ENCODE measurements around the gene PRR33.

The PRR33 gene

GRCh38 chr11:1917523-1918435, 26.1 kb upstream of the PRR33 start:
- TF ChIP-seq TAF1 (IDR thresholded peaks at IDR 0.05; ENCODE audit: low read depth, low read length) (no peak), PAX5 (IDR thresholded peaks at IDR 0.05; ENCODE audit: insufficient read depth, low read length, severe bottlenecking) (no peak), POLR2AphosphoS5 (IDR thresholded peaks at IDR 0.05; ENCODE audit: low read depth, low read length) (no peak)
- FAIRE-seq (no peak), DNase-seq (ENCODE audit: insufficient read length, low spot score) (peak; percentile 64)

GRCh38 chr11:1916986-1917522, 25.4 kb upstream of the PRR33 start:
- peak; percentile 17; the same call in 1 of the 2 replicates for TF ChIP-seq POLR2AphosphoS5 (IDR thresholded peaks at IDR 0.05; ENCODE audit: low read depth, low read length)
- TF ChIP-seq SPI1 (IDR thresholded peaks at IDR 0.05; ENCODE audit: low read depth, low read length), result no peak
- TF ChIP-seq POLR2A (IDR thresholded peaks at IDR 0.05; ENCODE audit: low read depth, low read length), result peak; percentile 17
- TF ChIP-seq PAX5 (IDR thresholded peaks at IDR 0.05; ENCODE audit: insufficient read depth, low read length, severe bottlenecking), result no peak
- peak; percentile 40 for DNase-seq (ENCODE audit: insufficient read length, low spot score)
- no peak for FAIRE-seq

GRCh38 chr11:1916132-1916985, 24.7 kb upstream of the PRR33 start:
- DNase-seq (ENCODE audit: insufficient read length, low spot score) (peak; percentile 64), FAIRE-seq (no peak)
- TF ChIP-seq PAX5 (IDR thresholded peaks at IDR 0.05; ENCODE audit: insufficient read depth, low read length, severe bottlenecking) (no peak), POLR2AphosphoS5 (IDR thresholded peaks at IDR 0.05; ENCODE audit: low read depth, low read length) (peak; percentile 77), TAF1 (IDR thresholded peaks at IDR 0.05; ENCODE audit: low read depth, low read length) (no peak), POU2F2 (IDR thresholded peaks at IDR 0.05; ENCODE audit: low read depth, low read length) (no peak; the same call in 1 of the 2 replicates), SPI1 (IDR thresholded peaks at IDR 0.05; ENCODE audit: low read depth, low read length) (no peak), POLR2A (IDR thresholded peaks at IDR 0.05; ENCODE audit: low read depth, low read length) (peak; percentile 32; the same call in 1 of the 2 replicates)

GRCh38 chr11:1915795-1916131, 24.1 kb upstream of the PRR33 start:
- no peak for TF ChIP-seq POLR2AphosphoS5 (IDR thresholded peaks at IDR 0.05; ENCODE audit: low read depth, low read length)
- no peak for TF ChIP-seq TAF1 (IDR thresholded peaks at IDR 0.05; ENCODE audit: low read depth, low read length)
- TF ChIP-seq POU2F2 (IDR thresholded peaks at IDR 0.05; ENCODE audit: low read depth, low read length), result no peak
- TF ChIP-seq POLR2A (IDR thresholded peaks at IDR 0.05; ENCODE audit: low read depth, low read length), result peak; percentile 59; the same call in 1 of the 2 replicates
- no peak for TF ChIP-seq SPI1 (IDR thresholded peaks at IDR 0.05; ENCODE audit: low read depth, low read length)
- no peak for TF ChIP-seq PAX5 (IDR thresholded peaks at IDR 0.05; ENCODE audit: insufficient read depth, low read length, severe bottlenecking)
- FAIRE-seq (peak; percentile 64), DNase-seq (ENCODE audit: insufficient read length, low spot score) (no peak)

DNA sequence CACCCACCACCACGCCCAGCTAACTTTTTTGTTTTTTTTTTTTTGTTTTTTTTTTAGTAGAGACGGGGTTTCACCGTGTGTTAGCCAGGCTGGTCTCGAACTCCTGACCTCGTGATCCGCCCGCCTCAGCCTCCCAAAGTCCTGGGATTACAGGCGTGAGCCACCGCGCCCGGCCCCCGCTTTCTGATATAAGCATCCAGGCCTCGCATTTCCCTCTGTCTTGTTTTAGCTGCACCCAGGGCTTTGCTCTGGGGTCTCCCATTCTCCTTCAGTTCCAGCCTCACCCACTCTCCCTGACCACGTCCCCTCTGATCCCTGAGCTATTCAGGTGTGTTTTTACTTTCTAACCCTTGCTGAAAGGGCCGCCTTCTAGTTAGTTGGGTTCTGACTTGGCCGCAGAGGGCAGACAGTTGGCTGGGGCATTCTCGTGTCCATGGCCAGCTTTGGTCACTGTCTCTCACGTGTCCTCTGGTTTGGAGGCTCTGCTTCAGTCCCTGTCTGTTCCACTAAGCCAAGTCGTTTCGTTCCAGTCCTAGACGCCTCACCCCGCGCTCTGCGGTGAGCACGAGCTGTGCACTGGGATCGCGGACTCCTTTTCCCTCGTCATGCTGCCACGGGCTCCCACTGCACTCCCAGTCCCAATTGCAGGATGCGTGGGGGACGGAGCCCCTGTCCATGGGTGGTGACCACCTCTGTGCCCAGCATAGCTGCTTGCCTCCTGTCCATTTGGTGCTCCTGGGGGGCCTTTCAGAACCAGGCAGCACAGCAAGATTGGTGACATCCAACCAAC, 21.8 kb upstream of the PRR33 start:
- DNase-seq (ENCODE audit: insufficient read length, low spot score), result no peak
- TF ChIP-seq POLR2AphosphoS5 (IDR thresholded peaks at IDR 0.05; ENCODE audit: low read depth, low read length) (no peak), PAX5 (IDR thresholded peaks at IDR 0.05; ENCODE audit: insufficient read depth, low read length, severe bottlenecking) (no peak), POU2F2 (IDR thresholded peaks at IDR 0.05; ENCODE audit: low read depth, low read length) (no peak)
- no peak for FAIRE-seq

- TF ChIP-seq TAF1 (IDR thresholded peaks at IDR 0.05; ENCODE audit: low read depth, low read length) (no peak), POU2F2 (IDR thresholded peaks at IDR 0.05; ENCODE audit: low read depth, low read length) (no peak), PAX5 (IDR thresholded peaks at IDR 0.05; ENCODE audit: insufficient read depth, low read length, severe bottlenecking) (no peak), POLR2A (IDR thresholded peaks at IDR 0.05; ENCODE audit: low read depth, low read length) (no peak), SPI1 (IDR thresholded peaks at IDR 0.05; ENCODE audit: low read depth, low read length) (no peak), POLR2AphosphoS5 (IDR thresholded peaks at IDR 0.05; ENCODE audit: low read depth, low read length) (no peak)
- no peak for DNase-seq (ENCODE audit: insufficient read length, low spot score)
- FAIRE-seq, result no peak
These were observed 20.7 kb upstream of the PRR33 start for GRCh38 chr11:1912289-1912878.

DNA sequence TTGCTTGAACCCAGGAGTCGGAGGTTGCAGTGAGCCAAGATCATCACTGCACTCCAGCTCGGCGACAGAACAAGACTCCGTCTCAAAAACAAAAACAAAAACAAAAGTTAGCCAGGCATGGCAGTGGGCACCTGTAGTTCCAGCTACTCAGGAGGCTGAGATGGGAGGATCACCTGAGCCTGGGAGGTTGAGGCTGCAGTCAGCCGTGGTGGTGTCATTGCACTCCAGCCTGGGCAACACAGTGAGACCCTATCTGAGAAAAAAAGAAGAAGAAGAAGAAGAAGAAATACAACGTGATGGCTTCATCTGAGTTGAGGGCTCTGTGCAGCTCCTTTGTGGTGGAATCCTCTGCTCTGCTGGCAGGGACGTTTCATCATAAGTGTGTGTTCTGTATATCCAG, 17.8 kb upstream of the PRR33 start:
- no peak for DNase-seq (ENCODE audit: insufficient read length, low spot score)
- TF ChIP-seq POU2F2 (IDR thresholded peaks at IDR 0.05; ENCODE audit: low read depth, low read length) (no peak), POLR2A (IDR thresholded peaks at IDR 0.05; ENCODE audit: low read depth, low read length) (no peak), POLR2AphosphoS5 (IDR thresholded peaks at IDR 0.05; ENCODE audit: low read depth, low read length) (no peak)
- FAIRE-seq, result no peak

DNA sequence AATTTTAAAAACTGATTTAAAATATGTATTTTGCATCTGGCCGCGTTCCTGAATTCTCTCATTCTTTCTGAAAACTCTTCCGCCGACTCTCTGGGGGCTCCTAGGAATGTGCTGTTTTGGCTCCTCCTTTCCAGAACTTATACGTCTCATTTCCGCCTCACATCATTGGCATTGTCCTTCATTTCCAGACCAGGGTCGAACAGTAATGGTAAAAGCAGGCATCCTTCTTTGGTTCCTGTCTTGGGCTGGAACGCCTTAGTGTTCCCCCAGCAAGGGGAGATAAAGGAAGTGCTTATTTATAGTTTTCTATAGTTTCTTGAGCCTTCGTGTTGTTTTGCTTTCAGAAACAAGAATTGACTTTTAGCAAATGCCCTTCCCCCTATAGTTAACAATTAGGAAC, 16.9 kb upstream of the PRR33 start:
- TF ChIP-seq POLR2A (IDR thresholded peaks at IDR 0.05; ENCODE audit: low read depth, low read length) (no peak), POLR2AphosphoS5 (IDR thresholded peaks at IDR 0.05; ENCODE audit: low read depth, low read length) (no peak), PAX5 (IDR thresholded peaks at IDR 0.05; ENCODE audit: insufficient read depth, low read length, severe bottlenecking) (no peak), SPI1 (IDR thresholded peaks at IDR 0.05; ENCODE audit: low read depth, low read length) (no peak), POU2F2 (IDR thresholded peaks at IDR 0.05; ENCODE audit: low read depth, low read length) (no peak), TAF1 (IDR thresholded peaks at IDR 0.05; ENCODE audit: low read depth, low read length) (no peak)
- FAIRE-seq, result no peak

More for the DNA sequence above, 16.9 kb upstream of the PRR33 start:
- no peak for DNase-seq (ENCODE audit: insufficient read length, low spot score)
